Measurements from ENCODE around the gene LEAP2.

Gene LEAP2

DNA sequence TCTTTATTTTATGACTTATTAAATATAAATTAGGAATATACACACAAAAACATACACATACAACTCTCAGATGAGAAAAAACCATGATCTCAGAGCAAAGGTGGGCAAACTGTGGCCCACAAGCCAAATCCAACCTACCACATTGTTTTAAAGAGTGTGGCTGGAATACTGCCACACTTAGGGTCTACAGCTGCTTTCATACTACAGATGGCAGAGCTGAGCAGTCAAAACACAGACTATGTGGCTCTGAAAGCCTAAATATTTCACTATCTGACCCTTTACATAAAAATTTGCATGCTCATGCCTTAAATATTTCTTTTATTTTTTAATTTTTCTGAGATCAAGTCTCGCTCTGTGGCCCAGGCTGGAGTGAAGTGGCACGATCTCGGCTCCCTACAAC is 28.3 kb downstream of the LEAP2 start (continued):
- TF ChIP-seq, protein P1, sequence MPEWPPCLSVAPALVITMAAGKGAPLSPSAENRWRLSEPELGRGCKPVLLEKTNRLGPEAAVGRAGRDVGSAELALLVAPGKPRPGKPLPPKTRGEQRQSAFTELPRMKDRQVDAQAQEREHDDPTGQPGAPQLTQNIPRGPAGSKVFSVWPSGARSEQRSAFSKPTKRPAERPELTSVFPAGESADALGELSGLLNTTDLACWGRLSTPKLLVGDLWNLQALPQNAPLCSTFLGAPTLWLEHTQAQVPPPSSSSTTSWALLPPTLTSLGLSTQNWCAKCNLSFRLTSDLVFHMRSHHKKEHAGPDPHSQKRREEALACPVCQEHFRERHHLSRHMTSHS (tag by site-specific recombination; IDR thresholded peaks at IDR 0.05) = no peak
- TF ChIP-seq SP3 (tag by site-specific recombination; IDR thresholded peaks at IDR 0.05) (no peak), ZNF670 (tag by site-specific recombination; IDR thresholded peaks at IDR 0.05; ENCODE audit: low read depth) (no peak), YY2 (tag by site-specific recombination; IDR thresholded peaks at IDR 0.05) (no peak), ZNF121 (tag by site-specific recombination; IDR thresholded peaks at IDR 0.05) (no peak), ZFP41 (tag by site-specific recombination; IDR thresholded peaks at IDR 0.05; ENCODE audit: borderline replicate concordance) (no peak), MZF1 (tag by site-specific recombination; IDR thresholded peaks at IDR 0.05; ENCODE audit: borderline replicate concordance) (no peak)

DNA sequence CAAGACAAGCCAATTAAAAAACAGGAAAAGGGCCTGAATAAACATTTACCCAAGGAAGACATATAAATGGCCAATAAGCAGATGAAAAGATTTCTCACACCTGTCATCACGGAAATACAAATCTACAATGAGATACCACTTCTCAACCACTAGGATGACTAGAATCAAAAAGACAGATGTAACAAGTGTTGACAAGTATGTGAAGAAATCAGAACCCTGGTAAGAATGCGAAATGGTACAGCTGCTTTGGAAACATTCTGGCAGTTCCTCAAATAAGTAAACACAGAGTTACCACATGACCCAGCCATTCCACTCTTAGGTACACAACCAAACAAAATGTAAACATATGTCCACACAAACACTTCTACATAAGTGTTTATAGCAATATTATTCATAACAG is 32.5 kb downstream of the LEAP2 start:
- H3K9me3 ChIP-seq (ENCODE audit: control insufficient read depth, insufficient read depth, low read depth, low read length) = no peaks in the 10 kb centered on the region
- H3K4me1 ChIP-seq (ENCODE audit: control insufficient read depth, insufficient read depth, low read length) = no peaks in the 10 kb centered on the region
- peaks cover 20 to 47% of the 10 kb centered on the region in 2 experiments for H3K36me3 ChIP-seq (ENCODE audit: control insufficient read depth in 2 of 2, insufficient read depth in 1 of 2, low read length in 2 of 2)
- H3K27ac ChIP-seq (ENCODE audit: extremely low read depth, low read depth, low read length) = no peak overlapping the region
- ChIA-PET CTCF (interaction anchor here (0.6 to 1.0 kb wide), 3 partner anchors 23 to 392 kb away, joined by 3 read pairs; no protein-coding TSS in a partner anchor), POLR2A (no interaction called here)
- H3K4me3 ChIP-seq (ENCODE audit: low read depth, low read length) = no peak overlapping the region
- TF ChIP-seq, protein P2, sequence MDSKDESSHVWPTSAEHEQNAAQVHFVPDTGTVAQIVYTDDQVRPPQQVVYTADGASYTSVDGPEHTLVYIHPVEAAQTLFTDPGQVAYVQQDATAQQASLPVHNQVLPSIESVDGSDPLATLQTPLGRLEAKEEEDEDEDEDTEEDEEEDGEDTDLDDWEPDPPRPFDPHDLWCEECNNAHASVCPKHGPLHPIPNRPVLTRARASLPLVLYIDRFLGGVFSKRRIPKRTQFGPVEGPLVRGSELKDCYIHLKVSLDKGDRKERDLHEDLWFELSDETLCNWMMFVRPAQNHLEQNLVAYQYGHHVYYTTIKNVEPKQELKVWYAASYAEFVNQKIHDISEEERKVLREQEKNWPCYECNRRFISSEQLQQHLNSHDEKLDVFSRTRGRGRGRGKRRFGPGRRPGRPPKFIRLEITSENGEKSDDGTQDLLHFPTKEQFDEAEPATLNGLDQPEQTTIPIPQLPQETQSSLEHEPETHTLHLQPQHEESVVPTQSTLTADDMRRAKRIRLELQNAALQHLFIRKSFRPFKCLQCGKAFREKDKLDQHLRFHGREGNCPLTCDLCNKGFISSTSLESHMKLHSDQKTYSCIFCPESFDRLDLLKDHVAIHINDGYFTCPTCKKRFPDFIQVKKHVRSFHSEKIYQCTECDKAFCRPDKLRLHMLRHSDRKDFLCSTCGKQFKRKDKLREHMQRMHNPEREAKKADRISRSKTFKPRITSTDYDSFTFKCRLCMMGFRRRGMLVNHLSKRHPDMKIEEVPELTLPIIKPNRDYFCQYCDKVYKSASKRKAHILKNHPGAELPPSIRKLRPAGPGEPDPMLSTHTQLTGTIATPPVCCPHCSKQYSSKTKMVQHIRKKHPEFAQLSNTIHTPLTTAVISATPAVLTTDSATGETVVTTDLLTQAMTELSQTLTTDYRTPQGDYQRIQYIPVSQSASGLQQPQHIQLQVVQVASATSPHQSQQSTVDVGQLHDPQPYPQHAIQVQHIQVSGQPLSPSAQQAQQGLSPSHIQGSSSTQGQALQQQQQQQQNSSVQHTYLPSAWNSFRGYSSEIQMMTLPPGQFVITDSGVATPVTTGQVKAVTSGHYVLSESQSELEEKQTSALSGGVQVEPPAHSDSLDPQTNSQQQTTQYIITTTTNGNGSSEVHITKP (tag by site-specific recombination; IDR thresholded peaks at IDR 0.05) = peak; percentile 47
- TF ChIP-seq SCRT2 (tag by site-specific recombination; IDR thresholded peaks at IDR 0.05) (peak; percentile 44; the same call in 1 of the 2 replicates), FEZF1 (tag by site-specific recombination; IDR thresholded peaks at IDR 0.05) (peak; percentile 46; the same call in 1 of the 2 replicates), ZNF549 (tag by site-specific recombination; IDR thresholded peaks at IDR 0.05) (no peak)

DNA sequence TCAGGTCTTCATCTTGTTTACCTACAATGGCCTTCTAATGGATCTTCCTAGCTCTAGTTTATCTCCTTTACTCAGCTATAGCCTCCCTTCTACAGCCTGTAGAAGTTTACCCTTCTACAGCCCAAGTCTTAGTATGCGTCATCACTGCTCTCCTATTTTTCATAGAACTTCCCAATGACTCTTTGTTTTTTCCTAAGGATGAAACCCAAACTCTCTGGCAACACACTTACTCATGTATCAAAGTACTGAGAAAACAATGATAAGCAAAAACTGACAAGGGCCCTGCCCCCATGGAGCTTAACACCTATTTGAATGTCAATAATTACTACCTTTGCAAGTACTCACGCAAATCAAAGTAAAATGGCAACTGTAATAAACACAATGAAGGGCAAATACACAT is 33.7 kb downstream of the LEAP2 start:
- peak; percentile 58 for TF ChIP-seq SP7 (tag by site-specific recombination; IDR thresholded peaks at IDR 0.05)
- TF ChIP-seq, protein P3, sequence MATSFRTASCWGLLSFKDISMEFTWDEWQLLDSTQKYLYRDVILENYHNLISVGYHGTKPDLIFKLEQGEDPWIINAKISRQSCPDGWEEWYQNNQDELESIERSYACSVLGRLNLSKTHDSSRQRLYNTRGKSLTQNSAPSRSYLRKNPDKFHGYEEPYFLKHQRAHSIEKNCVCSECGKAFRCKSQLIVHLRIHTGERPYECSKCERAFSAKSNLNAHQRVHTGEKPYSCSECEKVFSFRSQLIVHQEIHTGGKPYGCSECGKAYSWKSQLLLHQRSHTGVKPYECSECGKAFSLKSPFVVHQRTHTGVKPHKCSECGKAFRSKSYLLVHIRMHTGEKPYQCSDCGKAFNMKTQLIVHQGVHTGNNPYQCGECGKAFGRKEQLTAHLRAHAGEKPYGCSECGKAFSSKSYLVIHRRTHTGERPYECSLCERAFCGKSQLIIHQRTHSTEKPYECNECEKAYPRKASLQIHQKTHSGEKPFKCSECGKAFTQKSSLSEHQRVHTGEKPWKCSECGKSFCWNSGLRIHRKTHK (tag by site-specific recombination; IDR thresholded peaks at IDR 0.05) = no peak
- CTCF ChIA-PET = interaction anchor here (1.0 kb wide), 1 partner anchor 22 kb away, joined by 4 read pairs; no protein-coding TSS in a partner anchor
- Histone ChIP-seq H3K27ac (ENCODE audit: extremely low read depth, low read depth, low read length) (no peak overlapping the region), H3K4me1 (ENCODE audit: control insufficient read depth, insufficient read depth, low read length) (no peaks in the 10 kb centered on the region), H3K36me3 (ENCODE audit: control insufficient read depth in 2 of 2, insufficient read depth in 1 of 2, low read length in 2 of 2) (peaks cover 20 to 41% of the 10 kb centered on the region in 2 experiments), H3K4me3 (ENCODE audit: low read depth, low read length) (no peak overlapping the region), H3K9me3 (ENCODE audit: control insufficient read depth, insufficient read depth, low read depth, low read length) (no peaks in the 10 kb centered on the region)
- POLR2A ChIA-PET = no interaction called here

DNA sequence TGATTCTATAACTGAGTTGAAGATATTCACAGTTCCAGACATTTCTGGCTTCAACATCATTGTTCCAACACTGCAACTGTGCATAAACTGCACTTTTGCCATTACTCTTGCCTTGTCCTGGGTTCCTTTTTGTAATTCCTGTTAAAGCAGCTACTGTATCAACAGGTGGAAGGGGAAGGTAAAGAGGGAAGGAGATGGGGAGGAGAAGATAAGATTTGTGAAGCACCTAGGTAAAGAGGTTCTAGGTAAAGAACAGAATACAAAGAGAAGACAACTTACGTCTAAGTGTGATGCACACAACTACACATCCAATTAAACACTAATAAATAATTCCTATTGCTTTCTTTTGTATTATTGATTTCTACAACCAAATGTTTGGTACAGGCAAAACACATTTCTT is 36.2 kb downstream of the LEAP2 start:
- no peak overlapping the region for H3K4me3 ChIP-seq (ENCODE audit: low read depth, low read length)
- no peaks in the 10 kb centered on the region for H3K4me1 ChIP-seq (ENCODE audit: control insufficient read depth, insufficient read depth, low read length)
- ChIA-PET POLR2A (no interaction called here), CTCF (no interaction called here)
- H3K27ac ChIP-seq (ENCODE audit: extremely low read depth, low read depth, low read length) = no peak overlapping the region
- H3K36me3 ChIP-seq (ENCODE audit: control insufficient read depth in 2 of 2, insufficient read depth in 1 of 2, low read length in 2 of 2) = peaks cover 26 to 40% of the 10 kb centered on the region in 2 experiments
- no peaks in the 10 kb centered on the region for H3K9me3 ChIP-seq (ENCODE audit: control insufficient read depth, insufficient read depth, low read depth, low read length)
- TF ChIP-seq SCRT2 (tag by site-specific recombination; IDR thresholded peaks at IDR 0.05) (peak; percentile 86), SCRT1 (tag by site-specific recombination; IDR thresholded peaks at IDR 0.05; ENCODE audit: borderline replicate concordance) (peak; percentile 86), ZNF133 (tag by site-specific recombination; IDR thresholded peaks at IDR 0.05) (peak; percentile 81)
- TF ChIP-seq, protein P4, sequence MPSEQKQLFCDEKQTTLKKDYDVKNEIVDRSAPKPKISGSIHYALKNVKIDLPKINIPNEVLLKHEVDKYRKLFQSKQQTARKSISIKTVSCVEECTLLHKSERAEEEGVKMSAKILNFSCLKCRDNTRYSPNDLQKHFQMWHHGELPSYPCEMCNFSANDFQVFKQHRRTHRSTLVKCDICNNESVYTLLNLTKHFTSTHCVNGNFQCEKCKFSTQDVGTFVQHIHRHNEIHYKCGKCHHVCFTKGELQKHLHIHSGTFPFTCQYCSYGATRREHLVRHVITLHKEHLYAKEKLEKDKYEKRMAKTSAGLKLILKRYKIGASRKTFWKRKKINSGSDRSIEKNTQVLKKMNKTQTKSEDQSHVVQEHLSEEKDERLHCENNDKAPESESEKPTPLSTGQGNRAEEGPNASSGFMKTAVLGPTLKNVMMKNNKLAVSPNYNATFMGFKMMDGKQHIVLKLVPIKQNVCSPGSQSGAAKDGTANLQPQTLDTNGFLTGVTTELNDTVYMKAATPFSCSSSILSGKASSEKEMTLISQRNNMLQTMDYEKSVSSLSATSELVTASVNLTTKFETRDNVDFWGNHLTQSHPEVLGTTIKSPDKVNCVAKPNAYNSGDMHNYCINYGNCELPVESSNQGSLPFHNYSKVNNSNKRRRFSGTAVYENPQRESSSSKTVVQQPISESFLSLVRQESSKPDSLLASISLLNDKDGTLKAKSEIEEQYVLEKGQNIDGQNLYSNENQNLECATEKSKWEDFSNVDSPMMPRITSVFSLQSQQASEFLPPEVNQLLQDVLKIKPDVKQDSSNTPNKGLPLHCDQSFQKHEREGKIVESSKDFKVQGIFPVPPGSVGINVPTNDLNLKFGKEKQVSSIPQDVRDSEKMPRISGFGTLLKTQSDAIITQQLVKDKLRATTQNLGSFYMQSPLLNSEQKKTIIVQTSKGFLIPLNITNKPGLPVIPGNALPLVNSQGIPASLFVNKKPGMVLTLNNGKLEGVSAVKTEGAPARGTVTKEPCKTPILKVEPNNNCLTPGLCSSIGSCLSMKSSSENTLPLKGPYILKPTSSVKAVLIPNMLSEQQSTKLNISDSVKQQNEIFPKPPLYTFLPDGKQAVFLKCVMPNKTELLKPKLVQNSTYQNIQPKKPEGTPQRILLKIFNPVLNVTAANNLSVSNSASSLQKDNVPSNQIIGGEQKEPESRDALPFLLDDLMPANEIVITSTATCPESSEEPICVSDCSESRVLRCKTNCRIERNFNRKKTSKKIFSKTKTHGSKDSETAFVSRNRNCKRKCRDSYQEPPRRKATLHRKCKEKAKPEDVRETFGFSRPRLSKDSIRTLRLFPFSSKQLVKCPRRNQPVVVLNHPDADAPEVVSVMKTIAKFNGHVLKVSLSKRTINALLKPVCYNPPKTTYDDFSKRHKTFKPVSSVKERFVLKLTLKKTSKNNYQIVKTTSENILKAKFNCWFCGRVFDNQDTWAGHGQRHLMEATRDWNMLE (tag by site-specific recombination; conservative IDR thresholded peaks at IDR 0.05; ENCODE audit: low read depth) = no peak
- TF ChIP-seq, protein P1 (tag by site-specific recombination; IDR thresholded peaks at IDR 0.05) = no peak
